HEK293 (cell line): ENCODE measurements around the gene UNC80.

Experiments used
- CTCF ChIP-seq: fragments of 450-650 bp; formaldehyde crosslinking; IDR thresholded peaks from 2 replicates; pipeline ENCODE4 v1.5.1; 2016; ENCODE audit warnings: missing biosample characterization, missing genetic modification characterization
- KLF10 ChIP-seq: fragments of 450-650 bp; IDR thresholded peaks from 2 replicates; pipeline ENCODE4 v1.5.1; 2018; ENCODE audit warnings: missing biosample characterization, mild to moderate bottlenecking, missing genetic modification characterization
- PRDM10 ChIP-seq: fragments of 450-650 bp; formaldehyde crosslinking; IDR thresholded peaks from 2 replicates; pipeline ENCODE4 v1.5.1; 2016; ENCODE audit warnings: missing biosample characterization, missing genetic modification characterization
- SALL2 ChIP-seq: fragments of 450-650 bp; formaldehyde crosslinking; IDR thresholded peaks from 2 replicates; pipeline ENCODE4 v1.5.0; 2017; ENCODE audit warnings: missing biosample characterization, mild to moderate bottlenecking, missing genetic modification characterization, borderline replicate concordance
- SP2 ChIP-seq: fragments of 450-650 bp; formaldehyde crosslinking; IDR thresholded peaks from 2 replicates; pipeline ENCODE4 v1.5.1; 2016; ENCODE audit warnings: missing biosample characterization, missing genetic modification characterization
- ZNF211 ChIP-seq: fragments of 450-650 bp; formaldehyde crosslinking; IDR thresholded peaks from 2 replicates; pipeline ENCODE4 v1.5.1; 2016; ENCODE audit warnings: low read depth, missing biosample characterization, missing genetic modification characterization
- ZNF239 ChIP-seq: fragments of 450-650 bp; formaldehyde crosslinking; IDR thresholded peaks from 2 replicates; pipeline ENCODE4 v1.5.1; 2016; ENCODE audit warnings: missing biosample characterization, missing genetic modification characterization
- ZNF274 ChIP-seq, 2 experiments: fragments of 200-500 bp in 1 of 2; fragments of 450-650 bp in 1 of 2; sonication (Bioruptor generic) in 1 of 2; formaldehyde crosslinking in 1 of 2; IDR thresholded peaks; 2 replicates each; pipeline versions ENCODE4 v1.5.1 to v1.6.1; 2014 to 2016; ENCODE audit warnings: borderline replicate concordance in 1 of 2, inconsistent platforms in 1 of 2, low read length in 1 of 2, missing biosample characterization in 1 of 2, missing genetic modification characterization in 1 of 2
- ZNF624 ChIP-seq: fragments of 450-650 bp; formaldehyde crosslinking; IDR thresholded peaks from 2 replicates; pipeline ENCODE4 v1.5.1; 2017; ENCODE audit warnings: missing biosample characterization, missing genetic modification characterization
- ZNF777 ChIP-seq: fragments of 450-650 bp; formaldehyde crosslinking; IDR thresholded peaks from 2 replicates; pipeline ENCODE4 v1.5.1; 2017; ENCODE audit warnings: missing biosample characterization, missing genetic modification characterization, borderline replicate concordance
- ZXDB ChIP-seq: fragments of 450-650 bp; formaldehyde crosslinking; IDR thresholded peaks from 2 replicates; pipeline ENCODE4 v1.5.1; 2016; ENCODE audit warnings: missing biosample characterization, missing genetic modification characterization

GRCh38 chr2:209985874-209986273 is 214.2 kb downstream of the UNC80 start:
- no peak for TF ChIP-seq CTCF (tag by site-specific recombination)
- TF ChIP-seq ZNF274 (IDR thresholded peaks at IDR 0.05; ENCODE audit: low read length), result no peak
- TF ChIP-seq ZNF274 (tag by site-specific recombination; IDR thresholded peaks at IDR 0.05; ENCODE audit: borderline replicate concordance), result no peak
- TF ChIP-seq ZNF239 (tag by site-specific recombination), result no peak
- no peak for TF ChIP-seq KLF10 (tag by site-specific recombination)
- no peak for TF ChIP-seq ZNF777 (tag by site-specific recombination)
- no peak for TF ChIP-seq PRDM10 (tag by site-specific recombination)
- no peak for TF ChIP-seq ZXDB (tag by site-specific recombination)
- TF ChIP-seq ZNF211 (tag by site-specific recombination), result no peak
- no peak for TF ChIP-seq ZNF624 (tag by site-specific recombination)
- TF ChIP-seq SALL2 (tag by site-specific recombination), result no peak
- TF ChIP-seq SP2 (tag by site-specific recombination), result no peak
